ENCODE data around the gene GPX3. TPM values are rescaled to one million over a fixed set of nuclear protein-coding genes. Genes with fewer than 3 reads are reported as not detected.
A peak's percentile ranks its signal among the peaks of the same experiment; 100 is the strongest.

Gene GPX3
- total RNA-seq, 2 donors from 2014 or later, result not detected

DNA sequence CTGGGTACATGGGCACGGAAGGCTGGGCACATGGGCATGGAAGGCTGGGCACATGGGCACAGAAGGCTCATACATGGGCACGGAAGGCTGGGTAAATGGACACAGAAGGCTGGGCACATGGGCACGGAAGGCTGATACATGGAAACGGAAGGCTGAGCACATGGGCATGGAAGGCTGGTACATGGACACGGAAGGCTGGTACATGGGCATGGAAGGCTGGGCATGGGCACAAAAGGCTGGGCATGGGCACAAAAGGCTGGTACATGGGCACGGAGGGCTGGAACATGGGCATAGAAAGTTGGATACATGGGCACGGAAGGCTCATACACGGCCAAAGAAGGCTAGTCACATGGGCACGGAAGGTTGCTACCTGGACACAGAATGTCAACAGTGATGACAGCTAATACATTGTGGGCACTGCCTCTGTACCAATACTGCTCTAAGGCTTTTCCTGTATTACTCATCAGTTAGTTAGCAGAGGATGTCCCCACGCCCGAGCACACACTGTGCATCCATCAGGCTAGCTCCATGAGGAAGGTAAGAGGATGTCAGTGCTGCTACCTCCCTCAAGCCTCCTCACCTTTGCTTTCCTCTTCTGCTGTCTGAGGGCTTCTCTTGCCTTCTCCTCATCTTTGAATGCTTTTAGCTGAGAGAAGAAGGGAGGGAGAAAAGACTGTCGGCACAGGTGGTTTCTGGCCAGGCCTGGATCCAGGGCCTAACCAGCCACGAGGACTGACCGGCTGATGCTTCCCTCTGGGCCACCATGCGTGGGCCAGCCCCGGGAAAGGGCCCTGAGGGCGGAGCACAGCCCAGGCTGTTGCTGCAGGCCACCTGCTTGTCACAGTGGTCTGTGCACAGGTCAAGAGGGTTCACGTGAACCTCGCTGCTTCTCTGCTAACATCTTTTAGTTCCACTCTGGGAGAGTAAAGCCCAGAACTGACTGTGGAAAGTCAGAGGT is 14.3 kb downstream of the GPX3 start:
- Mint-ChIP-seq H3K4me3 (no peak overlapping the region), H3K36me3 (ENCODE audit: low read depth) (peaks cover 100% of the 10 kb centered on the region), H3K4me1 (peaks cover 16% of the 10 kb centered on the region), H3K27me3 (no peaks in the 10 kb centered on the region), H3K27ac (peak overlapping the region; percentile 29), H3K9me3 (no peaks in the 10 kb centered on the region)
- peak; percentile 47 for ATAC-seq (replicated peaks)

DNA sequence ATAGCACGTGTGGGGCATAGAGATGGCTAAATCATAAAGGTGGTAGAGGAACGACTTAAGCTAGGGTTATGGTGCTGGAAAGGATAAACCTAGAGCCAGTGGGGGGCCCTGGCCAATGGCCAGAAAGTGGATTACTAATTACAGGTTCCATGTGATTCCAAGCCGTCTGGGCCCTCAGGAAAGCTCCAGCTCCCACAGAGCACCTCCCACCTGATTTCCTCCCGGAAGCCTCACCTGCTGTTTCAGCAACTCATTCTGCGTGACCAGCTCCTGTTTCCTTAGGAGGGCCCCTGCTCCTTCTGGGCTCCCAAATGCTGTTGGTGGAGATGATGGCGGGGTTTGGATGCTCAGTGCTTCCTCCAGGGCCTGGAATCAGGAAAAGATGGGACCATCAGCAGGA is 16.2 kb downstream of the GPX3 start:
- H3K27ac Mint-ChIP-seq, result no peak overlapping the region
- H3K27me3 Mint-ChIP-seq, result no peaks in the 10 kb centered on the region
- H3K36me3 Mint-ChIP-seq (ENCODE audit: low read depth), result peaks cover 100% of the 10 kb centered on the region
- no peak for ATAC-seq (replicated peaks)
- H3K4me1 Mint-ChIP-seq, result peaks cover 21% of the 10 kb centered on the region
- H3K9me3 Mint-ChIP-seq, result no peaks in the 10 kb centered on the region
- no peak overlapping the region for H3K4me3 Mint-ChIP-seq

DNA sequence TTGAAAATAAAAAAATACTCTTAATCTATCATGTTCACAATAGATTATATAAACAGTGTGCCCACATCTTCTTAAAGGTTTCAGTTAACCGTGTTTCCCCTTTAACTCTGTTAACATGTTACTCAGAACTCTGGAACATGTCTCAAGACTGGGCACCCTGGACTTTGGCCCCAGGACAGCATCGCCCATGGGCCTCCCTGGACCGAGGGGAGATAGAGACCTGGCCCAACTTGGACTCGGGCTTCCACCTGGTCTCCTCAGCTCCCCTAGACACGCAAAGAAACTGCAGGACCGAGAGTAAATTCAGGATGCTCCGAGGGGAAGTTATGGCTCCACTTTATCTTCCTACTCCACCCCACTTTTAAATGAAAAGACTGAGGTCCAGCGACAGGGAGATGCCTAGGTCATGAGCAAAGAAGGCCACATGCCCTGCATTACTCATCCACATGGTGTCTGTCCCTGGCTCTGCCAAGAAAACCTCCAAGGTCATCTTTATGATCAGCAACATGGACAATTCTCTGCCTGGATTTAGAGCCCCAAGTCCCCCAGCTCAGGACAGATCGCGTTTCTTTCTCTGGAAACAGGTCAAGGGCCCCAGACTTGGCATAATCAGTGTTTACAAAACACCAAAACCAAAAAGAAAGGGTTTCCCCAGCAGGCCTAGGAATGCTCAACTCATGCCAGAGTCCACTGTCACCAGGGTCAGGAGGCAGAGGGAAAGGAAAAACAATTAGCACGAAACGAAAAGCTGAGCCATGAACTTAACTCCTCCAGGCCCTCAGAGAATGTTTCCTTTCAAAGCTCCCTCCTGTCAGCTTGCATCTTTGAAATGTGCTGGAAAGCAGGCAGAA is 17.4 kb downstream of the GPX3 start:
- H3K27me3 Mint-ChIP-seq, result no peaks in the 10 kb centered on the region
- H3K36me3 Mint-ChIP-seq (ENCODE audit: low read depth), result peaks cover 100% of the 10 kb centered on the region
- no peaks in the 10 kb centered on the region for H3K9me3 Mint-ChIP-seq
- no peak for ATAC-seq (replicated peaks)
- H3K4me1 Mint-ChIP-seq, result peaks cover 21% of the 10 kb centered on the region
- H3K4me3 Mint-ChIP-seq, result no peak overlapping the region
- peak overlapping the region; percentile 82 for H3K27ac Mint-ChIP-seq

DNA sequence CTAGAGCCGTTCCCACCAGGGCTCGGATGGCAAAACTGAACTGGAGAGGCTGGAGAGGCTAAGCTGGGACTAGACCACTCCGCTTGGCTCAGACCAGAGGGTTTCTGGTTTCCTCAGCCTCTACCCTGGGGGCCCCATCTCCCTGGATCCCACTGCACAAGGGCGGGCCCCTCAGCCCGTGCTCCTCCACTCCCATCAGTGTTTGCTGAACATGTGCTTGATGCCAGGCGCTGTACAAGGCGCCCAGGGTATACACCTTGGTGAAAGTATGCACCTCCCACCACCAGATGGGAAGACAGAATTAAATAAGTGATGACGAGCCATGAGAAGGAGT is 18.0 kb downstream of the GPX3 start:
- ATAC-seq (replicated peaks), result no peak
- H3K4me3 Mint-ChIP-seq, result peak overlapping the region; percentile 4
- no peaks in the 10 kb centered on the region for H3K9me3 Mint-ChIP-seq
- no peaks in the 10 kb centered on the region for H3K27me3 Mint-ChIP-seq
- peaks cover 21% of the 10 kb centered on the region for H3K4me1 Mint-ChIP-seq
- peaks cover 100% of the 10 kb centered on the region for H3K36me3 Mint-ChIP-seq (ENCODE audit: low read depth)
- peak overlapping the region; percentile 74 for H3K27ac Mint-ChIP-seq

DNA sequence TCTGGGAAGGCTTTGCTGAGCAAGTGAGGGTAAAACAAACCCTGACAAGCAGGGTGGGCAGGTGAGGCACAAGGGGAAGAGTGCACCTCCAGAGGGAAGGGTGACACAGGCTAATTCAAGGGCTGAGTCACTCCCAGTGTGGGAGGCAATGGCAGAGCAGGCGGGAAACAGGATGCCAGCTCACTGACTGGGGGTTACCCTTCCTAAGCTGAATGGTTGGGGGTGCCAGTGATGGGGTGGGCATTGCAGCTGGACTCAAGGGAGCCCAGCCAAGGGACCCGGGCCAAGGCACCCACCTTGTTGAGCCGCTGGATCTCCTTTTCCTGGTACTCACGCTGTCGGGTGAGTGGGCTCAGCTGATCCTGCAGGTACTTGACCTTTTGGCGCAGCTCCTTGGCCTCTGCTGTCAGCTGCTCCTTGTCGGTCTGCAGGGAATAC is 18.4 kb downstream of the GPX3 start:
- H3K4me1 Mint-ChIP-seq, result peaks cover 21% of the 10 kb centered on the region
- peak; percentile 91 for ATAC-seq (replicated peaks)
- peak overlapping the region; percentile 4 for H3K4me3 Mint-ChIP-seq
- peaks cover 100% of the 10 kb centered on the region for H3K36me3 Mint-ChIP-seq (ENCODE audit: low read depth)
- H3K9me3 Mint-ChIP-seq, result no peaks in the 10 kb centered on the region
- H3K27me3 Mint-ChIP-seq, result no peaks in the 10 kb centered on the region
- peak overlapping the region; percentile 74 for H3K27ac Mint-ChIP-seq

DNA sequence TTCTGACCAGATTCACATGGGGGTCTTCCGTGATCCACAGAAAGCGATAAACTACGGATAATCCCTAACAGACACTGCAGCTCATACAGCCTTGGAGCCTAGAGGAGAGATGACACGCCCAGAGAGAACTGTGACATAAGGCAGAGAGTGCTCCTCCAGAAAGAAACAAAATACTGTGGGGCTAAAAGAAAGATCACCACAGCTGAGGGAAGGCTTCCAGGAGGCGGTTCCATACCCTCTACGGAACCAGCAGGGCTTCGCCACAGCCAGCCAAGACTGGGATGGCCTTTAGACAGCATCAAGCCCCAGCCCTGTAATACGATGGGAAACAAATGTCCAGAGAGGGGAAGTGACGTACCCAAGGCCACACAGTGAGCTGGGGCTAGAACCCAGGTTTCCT is 19.3 kb downstream of the GPX3 start:
- H3K27ac Mint-ChIP-seq, result peak overlapping the region; percentile 22
- H3K27me3 Mint-ChIP-seq, result no peaks in the 10 kb centered on the region
- peaks cover 18% of the 10 kb centered on the region for H3K4me1 Mint-ChIP-seq
- H3K36me3 Mint-ChIP-seq (ENCODE audit: low read depth), result peaks cover 100% of the 10 kb centered on the region
- peak; percentile 2 for ATAC-seq (replicated peaks)
- no peak overlapping the region for H3K4me3 Mint-ChIP-seq
- no peaks in the 10 kb centered on the region for H3K9me3 Mint-ChIP-seq

DNA sequence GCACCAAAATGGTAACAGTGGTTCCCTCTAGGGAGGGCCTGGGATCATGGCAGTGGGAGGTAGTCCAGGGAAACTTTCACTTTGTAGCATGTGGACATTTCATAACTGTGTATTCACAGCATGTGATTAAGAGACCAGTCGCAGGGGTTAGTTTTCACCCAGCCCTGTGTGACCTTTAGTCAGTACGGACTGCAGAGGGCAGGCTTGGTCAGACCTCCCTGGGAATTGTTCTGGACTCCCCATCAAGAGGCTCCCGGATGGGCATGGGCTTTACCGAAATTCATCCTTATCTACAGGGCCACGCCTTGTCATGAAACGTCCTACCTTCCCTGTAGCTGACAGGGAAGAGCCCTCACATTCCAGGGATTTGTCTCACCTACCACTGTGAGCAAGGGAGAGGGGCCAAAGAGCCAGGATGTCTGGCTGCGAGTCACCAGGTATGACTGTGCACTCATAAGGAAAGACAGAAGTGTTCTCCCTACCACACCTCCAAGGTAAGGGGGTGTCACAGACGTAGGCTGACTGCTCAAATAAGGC is 19.9 kb downstream of the GPX3 start:
- ATAC-seq (replicated peaks), result peak; percentile 28
- H3K36me3 Mint-ChIP-seq (ENCODE audit: low read depth), result peaks cover 100% of the 10 kb centered on the region
- no peaks in the 10 kb centered on the region for H3K27me3 Mint-ChIP-seq
- peak overlapping the region; percentile 69 for H3K27ac Mint-ChIP-seq
- no peaks in the 10 kb centered on the region for H3K9me3 Mint-ChIP-seq
- peaks cover 18% of the 10 kb centered on the region for H3K4me1 Mint-ChIP-seq
- no peak overlapping the region for H3K4me3 Mint-ChIP-seq

DNA sequence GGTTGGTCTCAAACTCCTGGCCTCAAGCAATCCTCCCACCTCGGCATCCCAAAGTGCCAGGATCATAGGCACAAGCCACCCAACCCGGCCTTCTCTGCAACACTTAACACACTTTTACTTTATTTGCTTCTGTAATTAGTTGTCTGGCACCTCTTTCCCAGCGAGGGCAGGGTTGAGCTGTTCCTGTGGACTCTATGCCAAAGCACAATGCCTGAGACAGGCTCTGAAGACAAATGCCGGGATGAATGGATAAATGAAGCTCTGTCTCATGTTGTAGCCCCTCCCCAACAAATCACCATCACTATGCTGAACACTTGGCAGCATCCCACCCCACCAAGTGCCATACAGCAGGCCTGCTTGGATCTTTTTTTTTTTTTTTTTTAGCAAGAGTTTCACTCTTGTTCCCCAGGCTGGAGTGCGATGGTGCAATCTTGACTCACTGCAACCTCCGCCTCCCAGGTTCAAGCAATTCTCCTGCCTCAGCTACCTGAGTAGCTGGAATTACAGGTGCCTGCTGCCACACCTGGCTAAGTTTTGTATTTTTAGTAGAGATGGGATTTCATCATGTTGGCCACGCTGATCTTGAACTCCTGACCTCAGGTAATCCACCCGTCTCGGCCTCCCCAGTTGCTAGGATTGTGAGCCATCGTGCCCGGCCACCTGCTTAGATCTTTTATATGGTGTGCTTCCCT is 21.3 kb downstream of the GPX3 start:
- H3K27me3 Mint-ChIP-seq, result no peaks in the 10 kb centered on the region

DNA sequence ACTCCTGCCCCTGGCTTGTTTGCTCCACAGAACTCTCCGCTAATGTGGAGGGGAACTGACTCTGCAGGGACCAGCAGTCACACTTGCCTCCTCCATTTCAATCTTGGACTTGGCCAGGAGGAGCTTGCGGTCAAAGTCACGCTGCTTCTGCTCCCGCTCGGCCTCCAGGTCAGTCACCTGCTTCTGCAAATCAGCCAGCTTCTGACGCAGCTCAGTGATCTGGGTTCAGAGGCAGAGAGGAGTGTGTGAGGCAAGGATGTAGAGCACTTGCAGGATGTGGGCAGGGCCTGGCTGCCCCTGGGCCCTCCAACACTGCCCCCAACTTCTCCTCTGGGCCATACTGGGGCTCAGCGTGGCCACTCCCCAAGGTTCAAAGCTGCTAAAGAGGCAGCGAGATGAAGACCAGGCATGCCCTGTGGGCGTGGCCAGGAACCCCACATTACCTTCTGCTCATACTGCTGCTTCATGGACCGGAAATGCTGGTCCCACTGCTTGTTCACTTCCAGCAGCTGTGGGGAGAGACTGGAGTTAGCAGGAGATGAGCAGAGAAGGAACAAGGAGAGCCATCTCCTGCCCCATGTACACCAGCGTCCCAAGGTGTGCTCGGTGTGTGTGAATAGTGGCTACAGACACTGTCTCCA is 22.2 kb downstream of the GPX3 start:
- Mint-ChIP-seq H3K27me3 (no peaks in the 10 kb centered on the region), H3K27ac (peak overlapping the region; percentile 59), H3K36me3 (ENCODE audit: low read depth) (peaks cover 100% of the 10 kb centered on the region), H3K4me3 (no peak overlapping the region), H3K4me1 (peaks cover 19% of the 10 kb centered on the region), H3K9me3 (no peaks in the 10 kb centered on the region)
- no peak for ATAC-seq (replicated peaks)

More for the DNA sequence above, 21.3 kb downstream of the GPX3 start:
- Mint-ChIP-seq H3K4me1 (peaks cover 23% of the 10 kb centered on the region), H3K4me3 (no peak overlapping the region), H3K9me3 (no peaks in the 10 kb centered on the region), H3K27ac (peak overlapping the region; percentile 59), H3K36me3 (ENCODE audit: low read depth) (peaks cover 100% of the 10 kb centered on the region)
- ATAC-seq (replicated peaks), result no peak

DNA sequence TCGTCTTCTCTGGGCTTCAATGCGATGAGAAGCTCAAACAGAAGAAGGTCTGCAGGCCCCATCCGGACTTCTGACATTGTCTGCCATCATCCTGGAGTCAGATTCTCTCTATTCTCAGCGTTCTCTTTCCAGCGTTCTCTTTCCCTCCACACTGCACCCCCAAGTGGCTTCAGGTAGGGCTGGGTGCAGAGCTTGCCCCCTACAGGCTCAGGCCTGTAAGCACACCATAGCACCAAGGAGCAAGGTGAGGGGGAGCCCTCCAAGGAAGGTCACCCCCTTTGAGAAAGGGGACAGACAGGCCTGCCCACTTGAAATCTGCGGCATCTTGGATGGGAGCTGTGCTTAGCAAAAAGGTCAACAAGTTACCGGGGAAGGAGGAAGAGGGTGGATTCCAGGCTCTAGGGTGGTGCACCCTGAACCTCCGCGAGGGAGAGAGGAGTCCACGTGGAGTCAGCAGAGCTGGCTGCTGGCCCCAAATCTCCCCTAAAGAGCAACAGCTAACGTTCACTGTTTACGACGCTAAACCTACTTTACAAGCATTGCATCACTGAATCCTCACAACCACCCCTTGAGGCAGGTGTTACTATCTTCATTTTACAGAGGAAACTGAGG is 27.5 kb downstream of the GPX3 start:
- Mint-ChIP-seq H3K27ac (no peak overlapping the region), H3K36me3 (ENCODE audit: low read depth) (peaks cover 100% of the 10 kb centered on the region), H3K4me1 (peaks cover 10% of the 10 kb centered on the region), H3K9me3 (no peaks in the 10 kb centered on the region), H3K4me3 (no peak overlapping the region), H3K27me3 (no peaks in the 10 kb centered on the region)
- ATAC-seq (replicated peaks), result peak; percentile 66

DNA sequence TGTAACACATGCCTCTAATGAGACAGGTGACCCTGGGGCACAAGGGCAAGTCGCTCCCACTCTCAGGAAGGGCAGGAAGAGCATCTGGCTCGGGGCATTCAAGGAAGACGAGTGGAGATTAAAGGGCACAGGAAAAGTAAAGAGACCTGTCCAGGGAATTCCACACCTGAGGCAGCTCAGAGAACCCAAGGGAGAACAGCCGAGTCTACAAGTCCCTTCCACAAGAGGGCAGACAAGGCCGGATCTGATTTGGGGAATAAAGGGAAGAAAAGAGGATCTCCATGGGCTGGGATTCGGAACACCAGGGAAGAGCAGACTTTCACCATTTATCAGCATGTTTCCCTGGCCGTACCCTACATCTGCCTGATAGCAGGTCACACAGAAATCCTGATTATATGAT is 28.1 kb downstream of the GPX3 start:
- Mint-ChIP-seq H3K27me3 (no peaks in the 10 kb centered on the region), H3K27ac (no peak overlapping the region), H3K4me3 (no peak overlapping the region), H3K9me3 (no peaks in the 10 kb centered on the region), H3K4me1 (peaks cover 10% of the 10 kb centered on the region), H3K36me3 (ENCODE audit: low read depth) (peaks cover 100% of the 10 kb centered on the region)
- ATAC-seq (replicated peaks), result no peak

DNA sequence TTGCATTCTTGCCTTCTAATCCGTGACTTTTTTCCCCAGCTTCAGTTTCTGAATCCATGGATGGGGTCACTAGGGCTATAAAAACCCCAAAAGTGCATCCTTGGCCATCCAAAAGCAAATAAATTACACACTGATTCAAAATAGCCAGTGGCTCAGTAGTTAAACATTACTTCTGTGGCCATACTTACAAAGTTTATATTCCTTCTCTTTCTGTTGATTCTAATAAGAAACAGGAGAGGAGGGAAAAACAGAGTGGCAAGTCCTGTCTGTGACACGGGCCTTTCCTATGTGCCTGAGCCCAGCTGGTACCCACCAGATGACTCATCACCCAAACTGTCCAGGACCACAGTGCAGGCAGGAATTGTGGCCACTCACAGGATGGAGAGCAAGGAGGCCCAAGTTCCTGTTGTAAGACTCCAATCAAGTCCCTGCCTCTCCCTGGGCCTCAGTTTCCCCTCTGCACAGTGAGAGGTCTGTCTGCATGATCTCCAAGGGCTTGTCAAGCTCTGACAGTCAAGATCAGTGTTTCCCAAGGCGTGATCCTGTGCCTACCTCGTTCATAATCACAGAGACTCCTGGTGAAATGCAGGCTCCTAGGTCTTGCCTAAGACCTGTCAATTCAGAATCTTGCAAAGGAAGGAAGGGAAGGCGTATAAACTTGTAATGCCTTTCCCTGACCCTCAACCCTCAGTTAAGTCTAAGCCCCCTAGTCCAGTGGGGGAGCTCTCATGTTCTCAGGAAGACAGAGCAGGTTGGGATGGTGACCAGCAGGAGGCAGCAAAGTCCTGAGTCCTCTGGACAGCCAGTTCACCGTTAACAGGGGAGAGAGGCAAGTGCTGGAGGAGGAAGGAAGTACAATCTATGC is 30.9 kb downstream of the GPX3 start:
- peaks cover 8% of the 10 kb centered on the region for H3K4me1 Mint-ChIP-seq
- H3K36me3 Mint-ChIP-seq (ENCODE audit: low read depth), result peaks cover 100% of the 10 kb centered on the region
- H3K27me3 Mint-ChIP-seq, result no peaks in the 10 kb centered on the region
- peak overlapping the region; percentile 80 for H3K27ac Mint-ChIP-seq
- H3K4me3 Mint-ChIP-seq, result no peak overlapping the region
- peak; percentile 70 for ATAC-seq (replicated peaks)
- H3K9me3 Mint-ChIP-seq, result no peaks in the 10 kb centered on the region

All from activated T-helper 17 cell treated with anti-CD3 and anti-CD28 coated beads, Interleukin-2, amount 50 U/mL, for 72 hours (primary cell).